Right lobe of liver (tissue), 4 donors: ENCODE data around the gene NCF4.

ENCODE experiments used
- POLR2A ChIP-seq: fragments of 450-650 bp; IDR thresholded peaks from one replicate; pipeline ENCODE4 v1.6.1; 2017; ENCODE audit warnings: antibody characterized with exemption, mild to moderate bottlenecking
- TF ChIP-seq, protein P1 (sequence below), 4 donors: fragments of 200-600 bp in 3 of 4; fragments of 450-650 bp in 1 of 4; IDR thresholded peaks; one replicate each; pipeline versions ENCODE4 v1.5.1 to v1.8.0; 2016 to 2022; ENCODE audit warnings: antibody characterized with exemption in 4 of 4, mild to moderate bottlenecking in 2 of 4
- donor health status: DM: no; HTN: no; CAD: no.
- donor health status: DM: no; HTN: no; CAD: no.
- donor health status: DM: no; HTN: yes; CAD: no.

- TF ChIP-seq, protein P1, sequence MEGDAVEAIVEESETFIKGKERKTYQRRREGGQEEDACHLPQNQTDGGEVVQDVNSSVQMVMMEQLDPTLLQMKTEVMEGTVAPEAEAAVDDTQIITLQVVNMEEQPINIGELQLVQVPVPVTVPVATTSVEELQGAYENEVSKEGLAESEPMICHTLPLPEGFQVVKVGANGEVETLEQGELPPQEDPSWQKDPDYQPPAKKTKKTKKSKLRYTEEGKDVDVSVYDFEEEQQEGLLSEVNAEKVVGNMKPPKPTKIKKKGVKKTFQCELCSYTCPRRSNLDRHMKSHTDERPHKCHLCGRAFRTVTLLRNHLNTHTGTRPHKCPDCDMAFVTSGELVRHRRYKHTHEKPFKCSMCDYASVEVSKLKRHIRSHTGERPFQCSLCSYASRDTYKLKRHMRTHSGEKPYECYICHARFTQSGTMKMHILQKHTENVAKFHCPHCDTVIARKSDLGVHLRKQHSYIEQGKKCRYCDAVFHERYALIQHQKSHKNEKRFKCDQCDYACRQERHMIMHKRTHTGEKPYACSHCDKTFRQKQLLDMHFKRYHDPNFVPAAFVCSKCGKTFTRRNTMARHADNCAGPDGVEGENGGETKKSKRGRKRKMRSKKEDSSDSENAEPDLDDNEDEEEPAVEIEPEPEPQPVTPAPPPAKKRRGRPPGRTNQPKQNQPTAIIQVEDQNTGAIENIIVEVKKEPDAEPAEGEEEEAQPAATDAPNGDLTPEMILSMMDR (IDR thresholded peaks at IDR 0.05) = no peak
- TF ChIP-seq POLR2A = no peak
These were observed 40.8 kb downstream of the NCF4 start for GRCh38 chr22:36901411-36902142.
